Urothelium cell line (cell line): ENCODE measurements around the gene RALGAPB.

Source experiments
- DNase-seq: peaks from one replicate; pipeline ENCODE4 v3.0.0; 2011; ENCODE audit warnings: low spot score, mixed read lengths
- FAIRE-seq: peaks from 2 replicates; lab custom pipeline; 2011; peaks lifted over from hg19 to GRCh38; lab: Jason Lieb, UNC

RALGAPB gene

DNA sequence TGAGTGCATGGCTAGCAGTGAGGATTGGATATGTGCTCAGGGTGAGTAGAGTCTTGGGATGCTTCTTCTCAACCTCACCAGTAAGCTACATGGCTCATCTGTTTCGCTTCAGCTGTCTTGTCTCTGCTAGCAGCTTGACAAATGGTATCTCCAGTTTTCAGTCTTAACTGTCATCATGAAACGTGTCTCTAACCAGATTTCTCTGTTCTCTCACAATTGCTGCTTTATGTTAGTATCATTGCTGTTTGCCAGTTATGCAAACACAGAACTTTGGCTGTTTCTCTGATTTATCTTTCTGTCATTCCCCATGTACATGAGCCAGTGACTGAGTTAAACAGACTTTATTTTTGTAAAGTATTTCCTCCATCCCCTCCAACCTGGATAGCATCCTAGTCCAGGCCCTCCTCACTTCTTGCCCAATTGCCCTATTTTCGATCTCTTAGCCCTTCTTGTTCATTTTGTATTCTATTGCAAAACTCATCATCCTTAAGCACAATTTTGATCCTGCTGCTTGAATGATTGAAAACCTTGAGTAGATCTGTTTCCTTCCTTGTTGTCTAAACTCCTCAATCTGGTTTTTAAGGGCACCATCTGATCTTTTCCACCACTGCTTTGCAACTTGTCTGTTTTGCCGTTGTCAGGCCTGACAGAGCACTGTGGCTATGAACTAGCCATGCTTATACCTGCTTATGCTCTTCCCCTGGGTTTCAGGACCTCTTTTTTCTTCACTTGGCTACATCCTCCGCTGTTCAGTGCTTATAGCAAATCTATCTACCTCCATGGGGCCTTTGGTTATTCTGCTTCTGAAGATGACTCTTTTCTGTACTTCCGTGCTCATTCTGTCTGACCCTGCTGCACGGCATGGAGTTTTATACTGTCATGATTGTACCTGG lies 70.6 kb downstream of the RALGAPB start:
- DNase-seq = no peak
- no peak for FAIRE-seq

DNA sequence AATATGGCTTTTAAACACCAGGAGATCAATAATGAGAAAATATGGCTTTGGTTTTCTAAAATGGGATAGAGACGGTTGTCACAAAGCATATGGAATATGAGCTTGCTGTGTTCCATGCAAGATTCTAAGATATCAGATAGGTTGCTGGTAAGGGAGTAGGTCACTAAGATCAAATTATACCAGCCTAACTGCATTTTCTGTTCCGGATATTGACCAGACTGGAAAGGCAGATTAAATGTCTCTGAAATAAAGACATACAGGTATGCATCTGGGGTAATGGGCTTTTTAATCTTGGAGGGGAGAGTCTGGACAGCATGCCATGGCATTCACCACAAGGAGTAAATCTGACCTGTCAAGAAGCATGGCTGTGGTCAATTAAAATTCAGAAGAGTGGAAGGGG lies 73.1 kb downstream of the RALGAPB start:
- DNase-seq (no peak), FAIRE-seq (no peak)

DNA sequence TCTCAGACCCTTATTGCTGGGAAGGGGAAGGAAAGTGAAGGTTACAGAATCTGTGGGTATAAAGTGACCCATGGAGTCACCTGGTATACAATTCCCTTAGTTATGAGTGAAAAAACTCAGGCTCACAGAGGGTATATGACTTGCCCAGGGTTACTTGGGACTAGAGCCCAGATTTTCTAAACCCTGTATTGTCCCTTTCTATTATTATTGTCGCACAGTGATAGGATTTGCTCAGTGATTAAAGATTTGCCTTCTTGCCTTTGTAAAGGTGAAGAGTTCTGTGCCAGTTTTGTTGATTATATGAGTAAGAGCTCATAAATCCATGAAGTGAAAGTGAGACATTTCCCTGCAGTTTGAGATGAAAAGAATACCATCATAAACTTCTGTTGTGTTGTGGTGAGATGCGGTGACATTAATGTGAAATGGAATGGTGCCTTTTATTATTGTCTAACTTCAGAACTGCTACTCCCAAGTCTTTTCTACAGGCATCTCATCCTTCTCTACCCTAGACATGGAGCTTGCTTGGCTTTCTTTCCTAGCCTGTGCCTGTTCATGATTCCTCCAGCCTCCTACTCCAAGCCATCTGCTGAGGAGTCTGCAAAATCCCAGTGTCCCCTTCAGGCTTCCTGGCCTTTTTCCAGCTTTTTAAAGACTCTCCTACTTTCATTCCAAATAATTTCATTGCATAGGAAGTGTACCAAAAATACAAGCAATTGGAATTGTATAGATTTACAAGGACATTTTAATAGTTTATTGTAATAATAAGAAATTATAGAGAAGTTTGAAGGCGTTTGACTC lies 74.8 kb downstream of the RALGAPB start:
- no peak for FAIRE-seq
- DNase-seq = no peak

DNA sequence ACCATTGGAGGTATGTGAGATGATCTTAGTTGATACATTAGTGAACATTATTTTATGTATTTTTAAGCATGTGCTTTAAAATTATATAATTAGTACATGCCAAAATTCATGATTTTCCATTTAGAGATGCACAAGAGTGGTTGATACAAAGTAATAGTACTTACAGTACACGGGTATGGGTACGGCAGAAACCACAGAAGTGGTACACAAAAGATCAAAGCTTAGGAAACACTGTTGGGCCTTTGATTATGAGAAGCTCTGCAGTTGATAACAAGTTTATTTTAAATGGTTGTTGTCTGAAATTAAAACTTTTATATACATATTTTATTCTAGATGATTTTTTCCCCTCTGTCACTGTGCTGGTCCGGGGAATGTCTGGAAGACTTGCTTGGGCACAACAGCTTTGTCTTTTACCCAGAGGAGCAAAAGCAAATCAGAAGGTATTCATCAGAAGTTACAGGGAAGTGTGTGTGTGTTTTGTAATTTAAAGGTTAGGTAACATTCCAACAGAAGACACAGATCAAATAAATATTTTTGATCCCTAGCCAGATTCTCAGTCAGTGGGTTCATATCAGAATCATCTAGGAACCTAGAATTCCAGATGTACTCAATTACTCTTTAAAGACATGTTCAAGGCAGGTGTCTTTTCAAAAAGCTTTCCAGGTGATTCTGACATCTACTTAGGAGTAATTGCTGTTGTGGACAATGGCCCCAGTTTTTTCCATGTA lies 75.9 kb downstream of the RALGAPB start:
- DNase-seq = no peak
- no peak for FAIRE-seq

DNA sequence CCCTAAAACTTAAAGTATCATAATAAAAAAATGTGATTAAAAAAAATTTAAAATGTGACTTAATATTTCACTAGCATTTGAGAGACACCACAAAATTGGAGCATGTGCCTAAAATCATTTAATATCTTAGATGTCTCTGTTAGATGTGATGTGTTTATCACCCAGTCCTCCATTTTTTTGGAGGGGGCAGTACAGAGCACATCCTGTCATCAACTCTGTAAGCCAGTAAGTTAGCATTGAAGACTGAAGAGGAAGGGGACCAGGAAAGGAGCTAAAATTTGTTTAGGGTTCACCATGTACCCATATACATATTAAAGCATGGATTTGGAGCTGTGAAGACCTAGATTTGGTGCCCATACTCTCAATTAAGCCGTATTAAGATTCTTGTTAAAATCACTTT lies 77.6 kb downstream of the RALGAPB start:
- peak; percentile 12 for DNase-seq
- no peak for FAIRE-seq

DNA sequence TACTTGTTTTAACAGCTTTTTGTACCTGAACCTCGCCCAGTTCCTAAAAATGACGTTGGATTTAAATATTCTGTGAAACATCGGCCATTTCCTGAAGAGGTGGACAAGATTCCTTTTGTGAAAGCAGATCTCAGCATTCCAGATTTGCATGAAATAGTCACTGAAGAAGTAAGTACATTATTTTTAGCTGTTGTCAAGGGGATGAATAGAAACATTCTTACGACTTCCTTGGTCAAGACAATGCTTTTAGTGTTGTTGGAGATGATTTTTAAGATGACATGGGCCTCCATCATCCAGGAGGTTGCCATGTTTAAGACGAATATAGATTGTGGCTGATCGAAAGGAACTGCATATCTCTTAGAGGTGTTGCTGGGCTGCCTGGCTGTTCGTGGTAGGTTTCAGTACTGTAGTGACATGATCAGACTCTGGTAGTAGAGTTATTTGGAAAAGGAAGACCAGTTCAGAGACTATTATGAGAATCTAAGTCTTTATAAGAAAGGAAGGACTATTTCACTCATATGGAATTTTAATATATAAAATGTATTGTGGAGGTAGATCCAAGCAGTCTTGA lies 78.5 kb downstream of the RALGAPB start:
- FAIRE-seq (no peak), DNase-seq (no peak)

DNA sequence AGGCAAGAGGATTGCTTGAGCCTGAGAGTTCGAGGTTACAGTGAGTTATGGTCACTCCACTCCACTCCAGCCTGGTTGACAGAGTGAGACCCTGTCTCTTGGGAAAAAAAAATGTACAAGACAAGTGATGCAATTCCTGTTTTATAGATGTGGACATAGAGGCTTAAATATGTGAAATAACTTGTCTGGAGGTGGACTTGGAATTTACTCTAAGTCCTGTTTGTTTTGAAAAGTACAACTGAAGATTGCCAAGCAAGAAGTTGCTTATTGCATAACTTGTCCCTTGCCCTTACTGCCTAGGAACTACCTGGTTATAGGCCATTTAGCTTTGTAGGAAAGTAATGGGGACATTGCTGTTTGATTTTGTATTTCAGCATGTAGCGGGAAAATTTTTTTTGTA lies 82.3 kb downstream of the RALGAPB start:
- no peak for DNase-seq
- FAIRE-seq = no peak

DNA sequence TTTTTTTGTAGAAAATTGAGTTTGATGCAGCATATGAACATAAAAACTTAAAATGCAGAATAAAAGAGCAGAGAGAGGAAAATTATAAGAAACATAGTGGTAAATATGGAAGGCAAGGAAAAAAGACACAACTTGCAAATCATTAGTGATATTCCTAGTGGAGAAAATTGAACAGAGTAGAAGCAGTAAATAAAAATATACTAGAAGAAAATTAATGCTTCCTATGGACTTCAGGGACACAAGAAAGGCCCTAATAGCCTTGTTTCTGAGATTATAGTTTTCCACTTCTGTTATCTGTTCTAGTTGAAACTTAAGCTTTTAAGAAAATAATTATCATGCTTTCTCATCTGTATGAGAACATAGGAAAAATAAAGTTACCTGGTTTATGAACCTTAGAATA lies 82.8 kb downstream of the RALGAPB start:
- DNase-seq = no peak
- FAIRE-seq = no peak

DNA sequence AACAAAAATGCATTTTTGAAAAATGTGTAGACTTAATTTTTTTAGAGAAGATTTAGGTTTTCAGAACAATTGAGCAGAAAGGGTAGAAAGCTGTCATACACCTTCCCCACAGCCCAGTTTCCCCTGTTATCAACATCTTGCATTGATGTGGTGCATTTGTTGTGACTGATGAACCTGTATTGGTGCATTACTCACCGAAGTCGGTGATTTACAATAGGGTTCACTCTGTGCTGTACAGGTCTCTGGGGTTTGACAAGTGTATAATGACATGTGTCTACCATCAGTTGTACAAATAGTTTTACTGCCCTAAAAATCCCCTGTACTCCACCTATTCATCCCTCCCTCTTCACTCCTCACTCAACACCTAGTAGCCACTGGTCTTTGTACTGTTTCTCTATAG lies 84.5 kb downstream of the RALGAPB start:
- FAIRE-seq = no peak
- no peak for DNase-seq

DNA sequence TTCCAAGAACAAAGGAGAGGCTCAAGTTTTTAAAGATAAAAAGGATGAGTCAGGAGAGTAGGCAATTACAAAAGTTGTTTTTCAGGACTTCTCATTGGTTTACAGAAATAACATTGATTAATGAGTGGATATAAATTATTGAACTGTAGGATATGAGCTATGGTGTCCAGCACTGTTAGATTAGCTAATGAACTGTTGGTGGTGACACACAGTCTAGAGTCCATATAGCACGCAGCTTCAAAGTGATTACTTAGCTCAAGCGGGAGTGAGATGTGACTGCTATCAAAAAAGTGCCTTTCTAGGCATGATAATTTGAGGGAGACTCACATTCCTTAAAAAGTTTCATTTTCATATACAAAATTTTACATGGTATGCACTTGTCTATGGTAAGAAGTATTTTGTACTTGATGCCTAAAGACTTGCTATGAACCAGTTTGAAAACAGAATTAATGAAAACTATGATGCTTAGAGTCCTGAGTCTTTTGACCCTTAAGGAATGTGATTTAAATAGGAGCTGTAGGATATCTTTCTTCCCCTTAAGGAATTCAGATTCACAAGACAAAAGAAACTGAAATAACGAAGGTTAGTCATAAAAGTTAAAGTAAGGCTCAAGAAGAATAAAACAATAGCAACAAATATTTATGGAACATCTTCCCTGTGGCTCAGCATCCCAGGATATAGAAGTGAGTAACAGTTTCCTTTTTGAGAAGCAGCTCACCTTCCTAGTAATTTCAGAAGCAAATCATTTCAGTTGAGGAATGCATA lies 86.1 kb downstream of the RALGAPB start:
- FAIRE-seq (no peak), DNase-seq (no peak)

DNA sequence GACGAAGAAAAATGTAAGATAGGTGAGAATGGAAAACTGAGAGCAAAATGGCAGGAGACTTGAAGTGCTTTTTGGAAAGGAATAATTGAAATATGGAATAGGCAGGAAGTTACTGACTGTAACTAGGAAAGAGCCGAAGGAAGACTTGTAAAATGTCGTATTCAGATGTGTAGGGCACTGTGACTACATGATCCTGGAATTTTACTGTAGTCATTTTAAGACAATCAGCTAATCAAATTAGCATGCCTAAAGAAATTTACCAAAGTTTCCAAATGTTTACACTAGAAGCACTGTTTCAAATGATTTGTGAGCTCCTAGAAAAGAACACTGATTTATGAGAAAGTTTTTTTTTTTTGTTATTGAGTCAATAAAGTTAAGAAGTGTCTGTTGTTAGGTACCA lies 87.1 kb downstream of the RALGAPB start:
- no peak for FAIRE-seq

DNA sequence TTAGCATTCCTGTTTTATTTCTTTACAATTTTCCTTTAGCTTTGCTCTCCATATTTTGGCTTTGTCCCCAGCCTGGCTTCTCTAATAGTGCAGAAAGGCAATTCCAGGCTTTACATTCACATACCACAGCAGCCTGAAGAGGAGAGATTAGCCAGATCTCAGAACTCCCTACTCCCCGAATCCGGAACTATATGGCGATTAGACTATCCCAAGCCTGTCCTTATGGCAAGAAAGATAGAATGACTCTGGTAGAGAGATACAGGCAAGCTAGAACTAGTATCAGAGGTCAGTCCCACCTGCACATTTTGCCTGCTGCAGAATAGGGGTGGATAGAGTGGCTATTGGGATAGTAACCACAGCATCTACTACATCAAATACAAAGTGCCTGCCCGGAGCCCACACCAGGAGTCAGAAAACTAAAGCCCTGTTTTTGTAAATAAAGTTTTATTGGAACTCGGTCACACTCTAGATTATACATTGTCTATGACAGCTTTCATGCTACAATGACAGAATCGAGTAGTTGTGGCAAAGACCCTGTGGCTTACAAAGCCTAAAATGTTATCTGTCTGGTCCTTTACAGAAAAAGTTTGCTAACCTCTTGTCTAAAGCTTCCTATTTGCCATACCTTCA lies 91.3 kb downstream of the RALGAPB start:
- FAIRE-seq (no peak), DNase-seq (no peak)

More for the DNA sequence above, 87.1 kb downstream of the RALGAPB start:
- DNase-seq = no peak

DNA sequence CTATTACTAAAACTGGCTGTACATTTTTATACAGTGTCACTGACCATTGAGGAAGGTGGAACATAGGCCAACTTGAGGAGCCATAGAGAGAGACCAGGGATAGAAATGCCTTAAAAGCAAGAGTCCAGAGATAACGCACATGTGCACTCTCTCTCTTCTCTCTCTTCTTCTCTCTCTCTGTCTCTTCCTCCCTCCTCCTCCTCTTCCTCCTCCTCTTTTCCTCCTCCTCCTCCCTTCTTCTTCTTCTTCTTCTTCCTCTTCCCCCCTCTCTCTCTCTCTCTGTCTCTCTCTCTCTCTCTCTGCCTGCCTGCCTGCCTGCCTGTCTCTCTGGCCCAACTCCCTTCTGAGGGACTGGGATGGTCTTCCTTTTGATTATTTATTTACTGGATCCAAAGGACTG lies 92.0 kb downstream of the RALGAPB start:
- FAIRE-seq (no peak), DNase-seq (no peak)

DNA sequence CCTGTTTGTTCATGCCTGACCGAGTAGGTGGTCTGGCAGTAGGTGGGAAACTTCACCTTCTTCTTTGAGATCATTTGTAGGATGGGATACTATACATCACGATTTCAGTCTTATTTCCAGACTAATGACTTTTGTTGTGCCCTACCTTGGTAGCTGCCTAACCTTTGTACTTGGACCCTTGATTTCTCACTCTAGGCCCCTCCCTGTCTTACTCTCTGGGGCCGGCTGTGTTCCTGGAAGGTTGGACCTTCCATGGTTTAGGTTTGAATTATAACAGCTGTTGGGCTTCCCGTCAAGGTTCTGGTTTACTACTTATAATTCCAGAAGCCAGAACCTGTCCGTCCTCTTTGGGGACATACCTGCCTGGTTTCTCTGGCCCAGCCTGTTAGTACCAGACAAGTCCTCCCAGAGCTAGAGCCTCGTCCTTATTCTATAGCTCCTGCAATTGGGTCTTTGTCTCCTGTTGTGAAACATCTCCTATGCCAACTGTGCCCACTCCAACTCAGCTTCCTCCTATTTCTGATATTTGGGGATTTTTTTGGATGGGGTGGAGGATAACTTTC lies 93.5 kb downstream of the RALGAPB start:
- FAIRE-seq (no peak), DNase-seq (no peak)

DNA sequence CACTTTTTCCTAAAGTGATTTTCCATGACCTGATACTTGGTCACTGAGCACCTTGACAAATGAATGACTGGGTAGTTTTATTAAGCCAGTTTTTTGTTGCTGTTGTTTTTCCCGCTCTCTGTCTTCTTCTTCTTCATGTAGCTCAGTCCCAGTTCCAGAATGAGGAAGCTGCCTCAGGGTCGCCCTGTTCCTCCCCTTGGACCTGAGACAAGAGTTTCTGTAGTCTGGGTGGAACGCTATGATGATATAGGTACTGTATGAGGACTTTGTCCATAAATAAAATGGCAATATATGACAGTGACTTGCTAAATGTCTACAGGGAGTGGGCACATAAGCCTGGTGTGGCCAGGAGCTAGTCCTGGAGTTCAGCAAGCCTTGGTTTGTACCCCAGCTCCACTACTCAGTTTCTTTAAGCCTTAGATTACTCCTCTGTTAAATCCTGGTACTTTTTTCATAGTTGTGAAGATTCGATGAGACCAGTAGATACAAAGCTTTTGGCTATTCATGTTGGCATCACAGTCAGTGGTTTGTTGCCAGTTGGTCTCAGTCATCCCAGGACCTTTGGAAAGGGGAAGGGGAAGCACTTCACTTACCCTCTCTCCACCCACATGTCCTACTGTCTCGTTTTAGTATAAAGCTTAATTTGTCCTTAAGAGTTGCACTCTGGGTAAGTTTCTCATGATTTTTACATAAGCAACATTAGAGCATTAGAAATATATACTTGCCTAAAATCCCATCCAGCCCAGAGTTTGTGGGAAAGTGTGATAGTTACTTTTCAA lies 97.3 kb downstream of the RALGAPB start:
- FAIRE-seq (no peak), DNase-seq (no peak)

DNA sequence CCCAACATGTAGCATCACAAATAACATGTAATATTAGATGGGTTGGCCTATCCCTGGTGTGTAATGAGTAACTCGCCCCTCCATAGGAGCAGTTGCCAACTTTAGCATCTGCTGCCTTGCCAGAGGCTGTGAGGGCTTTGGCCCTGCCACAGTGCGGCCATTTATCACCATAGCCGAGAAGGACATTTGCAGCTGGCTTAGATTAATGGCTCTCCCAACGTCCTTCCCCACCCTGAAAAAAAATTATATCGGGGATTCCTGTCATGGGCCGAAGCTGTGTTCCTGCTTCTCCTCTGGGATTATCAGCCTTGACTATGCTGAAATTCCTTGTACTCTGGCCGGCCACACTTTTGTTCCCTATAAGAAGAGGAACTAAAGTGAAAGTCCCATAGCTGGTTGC lies 100.8 kb downstream of the RALGAPB start:
- DNase-seq (no peak), FAIRE-seq (no peak)

DNA sequence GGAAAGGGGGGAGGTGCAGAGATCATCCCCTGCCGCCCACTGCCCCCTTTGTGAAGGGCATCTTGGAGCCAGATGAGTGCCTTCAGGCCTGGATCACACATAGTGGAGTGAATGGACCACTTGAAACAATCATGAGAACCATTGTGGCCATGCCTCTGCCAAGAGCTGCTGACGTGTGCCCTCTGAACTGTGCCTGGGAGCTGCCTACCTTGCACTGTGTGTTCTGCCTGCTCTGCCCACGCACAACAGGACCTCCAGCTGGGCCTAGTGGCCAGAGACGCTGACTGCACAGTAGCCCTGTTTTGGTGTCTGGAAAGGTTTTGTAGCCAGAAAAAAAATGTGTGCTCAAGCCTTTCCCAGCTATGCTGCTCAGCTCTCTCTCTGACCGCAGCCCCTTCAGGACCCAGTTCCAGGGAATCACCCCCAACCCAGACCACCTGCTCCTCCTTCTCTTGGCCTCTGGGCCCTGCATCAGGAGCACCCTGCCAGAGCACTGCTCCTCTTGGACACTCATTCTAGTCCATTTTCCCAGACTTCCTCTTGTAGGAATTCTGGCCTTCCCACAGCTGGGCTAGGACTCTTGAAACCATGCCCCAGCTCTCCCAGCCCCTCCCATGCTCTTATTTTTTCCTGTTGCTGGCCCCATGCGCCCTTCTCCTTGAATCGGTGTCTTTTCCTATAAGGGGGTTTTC lies 106.7 kb downstream of the RALGAPB start:
- DNase-seq (no peak), FAIRE-seq (no peak)

DNA sequence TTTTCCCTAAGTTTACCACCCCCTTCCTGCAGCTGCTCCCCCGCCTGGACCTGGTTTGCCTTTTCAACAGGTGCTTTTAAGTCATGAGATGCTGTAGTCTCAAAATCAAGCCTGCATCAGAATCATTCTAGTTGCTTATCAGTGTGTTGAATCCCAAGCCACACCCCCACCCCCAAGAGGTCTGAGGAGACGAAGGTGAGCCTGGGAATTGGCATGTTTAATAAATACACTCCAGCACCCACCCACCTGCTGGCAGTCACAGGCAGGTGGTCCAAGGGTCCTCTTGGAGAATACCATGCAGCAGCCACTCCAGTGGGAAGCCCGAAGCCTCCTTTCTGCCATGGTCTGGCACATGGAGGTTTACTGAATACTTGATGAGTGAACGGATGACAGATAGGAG lies 107.3 kb downstream of the RALGAPB start:
- DNase-seq (no peak), FAIRE-seq (no peak)
